NCI-H2227 treated with DMSO at 0.1 percent for 48 hours (cell line): ENCODE measurements around the gene ARFGAP3.

Source experiments
- DNase-seq: peaks from one replicate; lab custom pipeline; 2025; lab: John Stamatoyannopoulos, UW

The ARFGAP3 gene

DNA sequence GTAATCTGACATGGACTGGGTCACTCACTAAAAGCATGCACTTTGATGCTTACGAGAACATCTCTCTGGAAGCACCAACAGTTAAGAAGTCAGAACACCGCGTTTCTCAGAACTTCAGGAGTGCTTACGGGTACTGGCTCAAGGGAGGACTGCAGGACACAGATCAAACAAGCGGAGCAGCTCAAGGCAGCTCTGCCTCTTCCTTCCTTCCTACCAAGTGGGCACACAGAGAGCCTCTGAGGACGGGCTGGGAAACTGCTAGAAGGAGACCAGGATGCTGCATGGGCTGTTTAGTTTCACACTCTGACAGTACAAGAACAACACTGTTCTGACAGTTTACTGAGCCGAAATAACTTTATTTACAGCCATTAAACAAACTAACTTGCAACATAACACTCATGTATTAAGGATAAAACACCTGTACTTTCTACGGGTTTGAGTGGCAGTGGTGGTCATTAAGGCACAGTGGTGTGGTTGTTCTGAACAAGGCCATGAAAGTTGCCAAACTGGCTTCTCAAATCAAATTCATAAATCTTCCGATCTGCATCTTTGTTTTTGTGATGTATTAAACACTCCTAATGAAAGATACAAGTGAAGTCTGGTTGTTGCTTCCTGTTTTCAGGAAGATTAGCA lies 37.5 kb downstream of the ARFGAP3 start:
- DNase-seq, result no peak

DNA sequence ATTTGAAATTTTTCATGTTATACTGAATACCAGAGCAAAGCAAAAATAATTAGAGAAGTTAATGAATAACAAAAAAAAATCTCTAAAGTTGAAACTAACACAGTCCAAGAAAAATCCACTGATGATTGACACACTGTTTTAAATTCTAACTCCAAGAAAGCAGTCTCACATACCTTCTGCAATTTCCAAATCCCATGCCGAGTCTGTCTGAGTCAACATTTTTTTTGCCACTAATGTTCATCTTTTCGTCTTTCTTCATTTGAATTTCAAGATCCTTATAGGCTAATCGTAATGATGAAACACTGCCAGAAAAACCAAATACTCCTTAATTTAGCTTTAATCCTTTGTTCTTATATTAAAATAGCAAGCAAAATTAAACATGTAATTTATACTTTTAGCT lies 39.5 kb downstream of the ARFGAP3 start:
- DNase-seq, result no peak

DNA sequence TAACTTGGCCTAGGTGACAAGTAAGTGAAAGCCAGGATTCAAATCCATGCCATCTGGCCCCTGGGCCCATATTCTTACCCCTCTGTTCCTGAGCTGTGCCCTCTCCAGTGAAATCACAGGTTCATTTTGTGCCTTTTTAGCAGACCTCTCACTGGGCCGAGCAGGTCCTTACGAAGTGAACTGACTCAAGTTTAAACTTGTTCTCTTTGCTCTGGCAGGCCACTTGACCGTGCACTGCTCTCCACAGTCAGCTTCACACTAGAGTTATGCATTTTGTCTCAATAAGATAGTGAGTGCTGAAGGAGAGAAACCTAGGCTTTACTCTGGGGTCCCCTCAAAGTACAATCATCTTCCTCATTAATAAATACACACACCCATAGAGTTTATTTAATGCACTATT lies 40.7 kb downstream of the ARFGAP3 start:
- no peak for DNase-seq

DNA sequence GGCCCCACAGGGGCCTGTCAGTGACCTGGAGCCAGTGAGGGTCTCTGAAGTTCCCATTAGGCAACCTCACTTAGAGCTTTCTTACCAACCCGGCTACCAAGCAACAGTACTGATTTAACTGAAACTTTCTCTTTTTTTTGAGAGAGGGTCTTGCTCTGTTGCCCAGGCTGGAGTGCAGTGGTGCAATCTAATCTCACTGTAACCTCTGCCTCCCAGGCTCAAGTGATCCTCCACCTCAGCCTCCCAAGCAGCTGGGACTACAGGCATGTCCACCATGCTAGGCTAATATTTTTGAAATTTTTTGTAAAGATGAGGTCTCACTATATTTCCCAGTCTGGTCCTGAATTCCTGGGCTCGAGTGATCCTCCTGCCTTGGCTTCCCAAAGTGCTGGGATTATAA lies 42.5 kb downstream of the ARFGAP3 start:
- DNase-seq, result no peak

DNA sequence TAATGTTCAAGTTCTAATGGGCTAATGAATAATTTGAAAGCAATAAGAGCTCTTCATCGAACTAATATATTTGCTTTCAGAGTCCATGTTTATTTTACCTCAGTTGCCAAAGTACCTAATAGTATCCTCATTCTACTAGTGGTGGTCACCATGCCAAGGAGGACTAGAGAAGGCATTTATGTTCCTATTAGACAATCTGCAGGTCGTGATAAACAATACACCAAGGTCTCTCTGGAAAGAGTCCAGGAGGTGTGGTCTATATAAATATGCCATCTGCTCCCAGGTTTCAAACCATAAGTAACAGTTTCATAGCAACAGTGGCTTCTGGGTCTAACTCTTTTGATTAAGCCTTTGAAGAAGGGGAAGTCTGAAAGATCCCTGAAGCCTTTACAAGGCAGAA lies 42.9 kb downstream of the ARFGAP3 start:
- DNase-seq, result no peak

DNA sequence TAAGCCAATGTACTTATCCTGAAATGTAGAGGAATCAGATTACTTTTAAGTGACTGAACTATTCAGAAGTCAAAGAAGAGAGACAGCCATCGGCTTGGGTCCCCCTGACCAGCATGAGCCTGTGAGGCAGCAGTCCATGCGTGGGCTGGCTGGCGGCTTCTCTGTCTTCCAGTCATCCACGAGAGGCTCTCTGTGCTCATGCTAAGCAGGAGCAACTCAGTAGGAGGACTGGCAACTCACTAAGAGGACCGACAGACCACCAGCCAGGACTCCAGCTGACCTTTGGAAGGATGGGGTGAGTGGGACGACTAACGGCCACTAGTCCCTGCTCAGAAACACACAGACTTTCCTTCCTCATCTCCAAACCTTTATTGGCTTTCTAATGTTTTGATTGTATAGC lies 43.6 kb downstream of the ARFGAP3 start:
- DNase-seq, result no peak

DNA sequence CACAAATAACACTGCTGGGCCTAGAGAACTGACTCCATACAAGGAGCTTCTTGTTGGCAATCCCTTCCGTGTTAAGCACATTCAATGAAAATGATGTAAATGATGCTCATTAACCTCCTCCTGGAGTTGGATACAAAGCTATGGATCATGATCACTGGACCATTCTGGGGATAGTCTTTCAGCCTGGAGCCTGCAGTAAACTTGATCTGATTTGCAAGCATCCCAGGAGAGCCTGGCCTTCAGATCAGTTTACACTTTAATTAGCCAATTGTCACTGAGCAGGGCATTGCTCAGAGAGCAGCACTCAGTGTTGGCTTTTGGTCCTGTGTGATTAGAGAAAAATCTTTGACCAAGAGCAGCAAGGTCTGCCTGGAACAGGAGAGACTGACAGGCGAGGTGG lies 45.6 kb downstream of the ARFGAP3 start:
- DNase-seq, result no peak

DNA sequence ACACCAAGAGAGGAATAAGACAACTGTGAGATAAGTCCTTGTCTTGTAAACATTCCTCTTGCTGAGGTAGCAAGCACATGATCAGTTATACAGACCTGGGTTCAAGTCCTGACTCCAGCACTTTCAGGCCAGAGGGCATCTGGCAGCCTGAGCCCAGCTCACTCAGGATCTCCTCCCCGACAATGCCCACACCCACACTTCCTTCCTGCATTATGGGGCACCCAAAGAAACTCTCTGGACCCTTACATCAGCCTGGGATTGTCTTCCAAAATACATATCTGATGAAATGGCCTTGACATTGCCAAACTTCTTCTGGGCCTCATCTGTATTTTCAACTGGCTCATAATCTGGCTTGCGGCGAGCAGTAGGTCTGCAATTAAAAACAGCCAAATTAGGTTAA lies 48.6 kb downstream of the ARFGAP3 start:
- DNase-seq, result no peak

DNA sequence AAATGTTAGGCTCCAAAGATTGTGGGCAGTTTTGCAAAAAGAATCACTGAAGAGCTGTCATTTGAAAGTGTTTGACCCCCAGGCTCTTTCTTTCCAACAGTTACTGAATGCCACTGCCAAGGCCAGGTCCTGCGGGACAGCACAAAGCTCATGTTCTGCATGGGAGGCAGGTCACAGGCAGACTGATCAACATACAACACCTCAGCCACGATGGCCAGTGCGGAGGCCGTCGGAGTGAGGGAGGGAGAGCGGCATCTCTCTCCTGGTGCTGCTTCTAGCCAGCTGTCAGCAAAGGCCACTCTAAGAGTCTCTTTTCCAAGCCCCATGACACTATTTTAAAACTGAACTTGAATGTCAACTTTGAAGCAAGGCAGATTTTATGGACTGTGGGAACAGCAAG lies 49.9 kb downstream of the ARFGAP3 start:
- DNase-seq, result no peak

DNA sequence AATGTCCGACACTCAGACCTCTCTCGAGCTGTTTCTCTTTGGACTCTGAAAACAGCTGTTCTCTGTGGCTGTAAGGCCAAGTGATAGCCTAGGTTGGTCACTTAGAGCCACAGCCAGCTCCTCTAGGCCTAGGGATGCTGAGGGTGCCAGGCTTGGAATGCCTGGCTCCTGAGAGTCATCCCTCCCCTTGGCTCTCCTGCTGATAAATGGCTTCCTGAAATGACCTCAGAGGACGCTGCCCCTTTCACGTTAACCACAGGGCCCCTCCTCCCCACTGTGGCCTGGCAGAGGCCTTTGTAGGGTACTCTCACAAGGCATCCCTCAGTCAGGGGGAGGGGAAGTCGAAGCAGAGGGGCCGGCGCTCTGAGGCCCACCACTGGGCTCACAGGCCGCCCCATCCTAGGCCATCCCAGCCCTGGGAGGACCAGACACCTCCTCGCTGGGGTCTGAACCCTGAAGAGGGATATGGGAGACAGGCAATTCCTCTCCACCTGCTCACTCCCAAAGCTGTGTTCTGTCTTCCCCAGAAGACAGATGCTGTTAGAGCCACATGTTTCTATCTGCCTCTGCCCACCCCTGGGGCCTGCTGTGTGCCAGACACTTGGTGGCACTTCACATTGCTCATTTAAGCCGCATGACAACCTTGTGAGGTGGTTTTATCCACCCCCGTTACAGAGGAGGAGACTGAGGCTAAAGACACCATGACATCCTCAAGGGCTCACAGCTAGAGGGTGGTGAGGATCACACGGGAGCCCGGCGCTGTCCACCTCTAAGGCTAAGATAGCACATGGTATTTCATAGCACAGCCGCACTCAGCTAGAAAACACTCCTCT lies 50.9 kb downstream of the ARFGAP3 start:
- no peak for DNase-seq

DNA sequence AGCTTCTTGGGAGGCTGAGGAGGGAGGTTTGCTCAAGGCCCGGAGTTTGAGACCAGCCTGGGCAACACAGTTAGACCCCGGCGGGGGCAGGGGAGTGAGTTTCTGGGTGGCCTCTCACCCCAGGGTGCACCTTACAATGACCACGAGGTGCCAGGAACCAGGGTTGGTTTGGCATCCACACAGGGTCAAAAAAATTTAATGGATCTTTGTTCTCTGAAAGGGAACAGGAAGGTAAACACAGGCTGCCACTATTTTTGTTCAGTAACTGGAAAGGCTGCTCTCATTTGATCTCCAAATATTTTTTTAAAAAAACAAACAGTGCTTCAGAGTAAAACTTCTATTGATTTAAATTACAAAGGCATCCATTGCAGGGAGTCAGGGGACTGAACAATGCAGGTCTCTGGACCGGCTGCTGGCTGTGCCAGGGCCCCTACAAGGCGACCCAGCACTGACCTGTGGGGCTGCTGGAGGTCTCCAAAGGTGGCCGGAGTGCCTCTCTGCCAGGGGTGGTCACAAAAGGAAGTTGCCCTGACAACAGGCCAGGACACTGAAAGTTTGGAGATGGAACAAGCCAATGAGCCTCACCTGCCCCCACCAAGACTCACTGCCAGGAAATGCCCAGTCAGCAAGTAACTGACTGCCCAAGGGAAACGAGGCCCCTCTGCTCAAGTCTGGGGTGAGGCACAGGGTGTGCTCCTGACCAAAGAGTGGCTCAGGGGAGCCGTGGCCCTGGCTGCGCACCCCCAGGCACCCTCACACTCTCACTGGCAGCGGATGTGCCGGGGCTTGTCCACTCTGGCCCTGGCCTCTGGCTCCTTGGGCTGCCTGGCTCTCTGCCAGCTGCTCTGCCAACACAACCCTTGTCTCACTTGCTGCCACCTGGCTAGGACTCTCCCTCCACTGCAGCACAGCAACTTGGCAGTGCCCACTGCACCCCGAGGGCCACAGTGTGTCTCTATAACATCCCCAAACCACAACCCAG lies 51.8 kb downstream of the ARFGAP3 start:
- DNase-seq, result no peak

DNA sequence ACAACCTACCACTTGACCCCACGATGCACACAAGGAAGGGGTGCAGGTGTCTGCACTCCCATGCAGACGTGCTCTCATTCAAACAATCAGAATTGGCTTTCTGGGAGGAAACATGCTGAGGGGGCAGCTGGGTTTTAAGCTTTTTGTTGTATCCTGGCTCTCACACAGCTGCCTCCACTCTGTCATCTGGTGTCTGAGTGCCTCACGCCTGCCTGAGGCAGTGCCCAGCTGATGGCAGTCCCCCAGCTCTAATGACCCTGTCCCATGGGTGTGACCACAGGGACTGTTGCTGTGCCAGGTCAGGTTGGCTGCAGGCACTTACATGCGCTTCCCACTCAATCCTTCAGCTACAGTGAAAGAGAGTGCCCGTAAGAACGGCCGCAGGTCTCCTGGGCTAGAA lies 53.7 kb downstream of the ARFGAP3 start:
- no peak for DNase-seq

DNA sequence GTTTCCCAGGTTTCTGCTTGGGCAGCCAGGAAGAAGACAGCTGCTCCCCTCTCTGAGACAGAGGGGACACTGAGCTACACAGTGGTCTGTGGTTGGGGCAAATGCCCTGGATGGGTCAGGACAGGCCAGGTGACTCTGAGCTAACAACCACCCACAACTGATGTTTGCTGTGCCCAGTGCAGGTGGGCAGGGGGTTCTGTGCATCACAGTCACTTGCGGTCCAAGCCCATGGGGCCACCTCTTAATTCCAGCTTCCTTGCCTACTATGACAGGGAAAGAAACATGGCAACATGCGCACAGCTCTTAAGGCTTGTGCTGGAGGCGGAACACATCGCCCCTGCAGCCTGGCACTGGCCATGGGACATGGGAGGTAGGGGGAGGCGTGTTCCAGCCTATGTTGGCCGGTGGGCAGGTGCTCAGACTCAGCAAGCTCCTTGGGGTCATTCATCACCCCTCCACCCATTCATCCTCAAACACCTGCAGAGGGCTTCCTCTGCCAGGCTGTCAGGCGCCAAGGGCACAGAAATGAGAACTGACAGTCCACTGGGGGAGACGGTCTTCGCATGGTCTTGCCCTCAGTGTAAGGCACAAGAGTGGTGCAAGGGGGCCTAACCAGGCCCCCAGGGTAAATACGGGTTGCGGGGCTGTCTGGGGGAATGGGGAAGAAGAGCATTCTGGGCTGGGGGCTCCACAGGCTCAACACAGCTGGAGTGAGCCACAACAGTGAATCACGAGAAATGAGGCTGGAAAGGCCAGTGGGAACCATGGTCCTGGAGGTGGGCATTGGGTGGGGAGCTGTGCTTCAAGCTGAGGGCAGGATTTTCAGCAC lies 55.6 kb downstream of the ARFGAP3 start:
- DNase-seq, result no peak

DNA sequence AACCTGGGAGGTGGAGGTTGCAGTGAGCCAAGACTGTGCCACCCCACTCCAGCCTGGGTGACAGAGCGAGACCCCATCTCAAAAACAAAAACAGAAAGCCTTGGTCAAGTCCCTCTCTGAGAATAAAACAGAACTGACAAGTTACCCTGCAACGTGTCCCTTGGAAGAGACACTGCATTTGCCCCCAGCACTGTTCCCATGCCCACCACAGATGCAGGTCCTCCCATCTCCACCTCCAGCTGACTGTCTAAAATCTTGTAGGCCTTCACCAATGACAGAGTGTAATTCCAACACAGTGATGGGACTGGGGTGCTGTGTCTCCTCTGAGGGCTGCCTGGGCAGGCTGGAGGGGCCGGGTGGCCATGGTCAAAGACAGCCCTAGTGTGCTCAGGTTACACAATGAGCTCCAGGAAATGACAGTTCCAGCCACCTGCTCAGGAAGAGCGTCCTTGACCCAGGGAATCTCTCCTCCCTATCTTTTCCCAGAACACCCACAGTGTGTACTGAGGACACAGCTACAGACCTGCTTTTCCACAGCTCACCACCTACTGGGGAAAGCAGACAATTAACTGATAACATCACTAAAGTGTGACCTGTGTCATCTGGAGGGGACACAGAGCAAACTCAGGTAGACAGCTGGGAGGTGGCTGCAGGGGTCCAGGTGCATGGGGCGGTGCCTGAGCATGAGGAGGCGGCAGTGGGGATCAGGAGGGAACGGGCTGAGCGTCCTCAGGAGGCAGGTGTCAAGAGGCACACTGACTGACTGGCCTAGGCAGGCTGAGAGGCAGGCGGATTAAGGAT lies 56.4 kb downstream of the ARFGAP3 start:
- no peak for DNase-seq

DNA sequence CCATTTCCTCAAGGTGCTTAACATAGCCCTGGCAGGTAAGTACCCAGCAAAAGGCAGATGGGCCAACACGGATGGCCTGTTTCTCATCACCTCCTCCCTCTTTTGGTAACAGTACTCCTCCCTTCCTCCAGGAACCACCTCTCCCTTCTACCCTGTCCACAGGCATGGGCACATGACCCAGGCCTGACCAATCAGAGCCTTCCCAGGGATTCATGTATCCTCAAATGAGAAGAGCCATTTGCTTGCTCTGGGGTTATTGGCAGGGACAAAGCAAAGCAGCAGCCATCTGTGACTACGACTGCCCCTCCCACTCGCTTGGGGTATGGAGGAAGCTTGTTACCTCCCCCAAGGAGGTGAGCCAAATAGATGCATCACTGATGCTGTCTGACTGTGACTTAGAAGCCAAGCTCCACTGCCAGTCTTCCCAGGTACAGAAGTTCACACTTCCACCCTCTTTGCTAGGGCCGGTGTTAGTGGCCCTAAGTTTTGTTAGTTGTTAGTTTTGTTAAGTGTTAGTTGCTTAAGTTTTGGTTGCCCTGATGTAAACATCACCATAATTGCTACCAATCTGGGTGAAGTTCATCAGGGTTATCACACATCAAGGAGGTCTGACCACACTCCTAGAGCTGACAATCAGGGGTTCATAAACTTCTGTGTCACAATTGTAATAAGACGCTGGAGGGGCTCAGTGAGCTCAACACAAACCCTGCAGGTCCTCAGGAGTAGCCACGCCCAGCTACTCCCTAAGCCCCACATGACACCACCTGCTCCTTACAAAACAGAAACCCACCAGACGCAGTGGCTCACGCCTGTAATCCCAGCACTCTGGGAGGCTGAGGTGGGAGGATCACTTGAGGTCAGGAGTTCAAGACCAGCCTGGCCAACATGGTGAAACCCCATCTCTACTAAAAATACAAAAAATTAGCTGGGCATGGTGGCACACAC lies 57.3 kb downstream of the ARFGAP3 start:
- DNase-seq, result no peak

DNA sequence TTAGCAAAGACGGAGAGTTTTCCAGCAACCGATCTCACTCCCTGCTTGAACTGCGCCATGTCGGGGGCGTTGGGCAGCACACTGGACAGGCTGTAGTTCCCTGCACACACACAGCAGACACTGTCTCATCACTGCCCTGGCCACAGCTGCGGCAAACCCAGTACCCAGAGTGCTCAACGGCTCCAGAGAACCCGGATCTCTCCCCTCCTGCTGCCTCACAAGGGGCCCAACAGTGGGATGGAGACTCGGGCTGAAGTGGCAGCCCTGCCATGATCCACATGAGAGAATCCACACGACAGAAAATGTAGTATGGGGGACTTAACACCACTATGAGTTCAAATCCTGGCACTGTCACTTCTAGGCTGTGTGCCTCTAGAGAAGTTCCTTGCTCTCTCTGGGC lies 58.0 kb downstream of the ARFGAP3 start:
- DNase-seq, result no peak

DNA sequence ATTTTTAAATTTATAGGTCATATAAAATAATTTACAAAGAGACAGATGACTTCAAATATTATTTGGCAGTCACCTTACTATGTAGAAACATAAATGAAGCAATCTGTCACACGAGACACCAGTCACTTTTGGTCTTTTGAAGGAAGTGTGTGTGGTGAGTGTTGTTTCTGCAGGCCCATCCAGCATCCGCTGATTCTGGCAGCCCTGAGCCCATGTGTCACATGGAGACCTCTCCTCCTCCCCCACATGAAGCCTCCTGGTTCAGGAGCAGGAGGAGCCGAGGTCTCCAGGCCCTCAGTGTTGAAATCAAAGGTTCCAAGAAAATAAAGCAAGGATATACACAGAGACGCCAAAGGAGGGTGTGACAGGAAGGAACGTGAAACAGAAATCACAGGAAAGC lies 60.1 kb downstream of the ARFGAP3 start:
- DNase-seq, result no peak

DNA sequence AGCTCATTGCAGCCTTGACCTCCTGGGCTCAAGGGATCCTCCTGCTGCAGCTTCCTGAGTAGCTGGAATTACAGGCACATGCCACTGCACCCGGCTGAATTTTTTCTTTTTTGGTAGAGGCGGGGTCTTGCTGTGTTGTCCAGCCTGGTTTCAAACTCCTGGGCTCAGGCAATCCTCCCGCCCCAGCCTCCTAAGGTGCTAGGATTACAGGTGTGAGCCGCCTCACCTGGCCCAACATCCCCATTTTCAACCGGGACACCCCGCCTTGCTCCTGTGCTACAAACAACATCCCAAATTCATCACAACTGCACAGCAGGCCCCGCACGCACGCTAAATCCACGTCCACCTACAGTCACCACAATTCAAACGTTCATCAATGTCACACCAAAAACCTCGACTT lies 61.0 kb downstream of the ARFGAP3 start:
- no peak for DNase-seq
